GM12878 (cell line): ENCODE data around the gene PRSS50. TPM values are rescaled to one million over a fixed set of nuclear protein-coding genes. Genes with fewer than 3 reads are reported as not detected.

ENCODE experiments used
- ATAC-seq: fragments of 200-7000 bp; cut with Tn5 transposase; 3 replicates; pipeline ENCODE4 v1.9.1; 2020; ENCODE audit warnings: mild to moderate bottlenecking, moderate library complexity
- BruUV-seq: library from RNA; stranded (reverse); fragments of 400-500 nt; replicated peaks from 2 replicates; lab custom pipeline; 2021; lab: Mats Ljungman, UMichigan
- CTCF ChIA-PET: fragments of 300-600 bp; sonication (Branson Sonifier 250); formaldehyde crosslinking; extraction: SDS; loops from one replicate; lab custom pipeline; 2021; ENCODE audit warnings: inconsistent platforms; lab: Yijun Ruan, JAX
- POLR2A ChIA-PET: fragments of 350-600 bp; formaldehyde crosslinking; extraction: SDS; loops from one replicate; lab custom pipeline; 2021; ENCODE audit warnings: inconsistent platforms; lab: Charles Lee
- RAD21 ChIA-PET: fragments of 300-600 bp; sonication (Branson Sonifier 250); formaldehyde crosslinking; loops from one replicate; lab custom pipeline; 2023; ENCODE audit warnings: antibody characterized with exemption; ENCODE audit not compliant: unreplicated experiment; lab: Charles Lee
- SMC1A ChIA-PET: fragments of 300-600 bp; sonication (Branson Sonifier 250); formaldehyde crosslinking; loops from one replicate; lab custom pipeline; 2023; ENCODE audit not compliant: unreplicated experiment, uncharacterized antibody; lab: Charles Lee
- DNase-seq: peaks from one replicate; pipeline ENCODE4 v3.0.0-alpha.2; 2011; ENCODE audit warnings: low read depth, low spot score
- FAIRE-seq: peaks from 3 replicates; lab custom pipeline; 2011; peaks lifted over from hg19 to GRCh38; lab: Jason Lieb, UNC
- H2AFZ ChIP-seq: 2 replicates; pipeline ENCODE4 v1.6.0; 2011; ENCODE audit warnings: low read depth, low read length, control low read depth; ENCODE audit not compliant: control insufficient read depth
- H3K27ac ChIP-seq: 2 replicates; pipeline ENCODE4 v1.5.1; 2011; ENCODE audit warnings: control low read depth; ENCODE audit not compliant: control insufficient read depth, insufficient read depth
- H3K27me3 ChIP-seq, 2 experiments: replicated peaks in 1 of 2; 2 replicates each; pipeline versions ENCODE4 v1.6.0 to v1.6.1; 2011; ENCODE audit warnings: low read length in 1 of 2; ENCODE audit not compliant: control insufficient read depth in 2 of 2, insufficient read depth in 2 of 2
- H3K36me3 ChIP-seq, 2 experiments: 2 replicates each; pipeline ENCODE4 v1.5.1; 2011; ENCODE audit warnings: low read length in 1 of 2; ENCODE audit not compliant: control insufficient read depth in 2 of 2, insufficient read depth in 2 of 2
- H3K4me1 ChIP-seq: 2 replicates; pipeline ENCODE4 v1.6.1; 2011; ENCODE audit warnings: mild to moderate bottlenecking, low read length, moderate library complexity, mixed read lengths; ENCODE audit not compliant: control insufficient read depth, insufficient read depth
- H3K4me2 ChIP-seq: 2 replicates; pipeline ENCODE4 v1.6.0; 2011; ENCODE audit warnings: control low read depth; ENCODE audit not compliant: control insufficient read depth, insufficient read depth
- H3K4me3 ChIP-seq: fragments of 200-600 bp; sonication (generic); 2 replicates; pipeline ENCODE4 v1.5.1; 2016
- H3K79me2 ChIP-seq: 2 replicates; pipeline ENCODE4 v1.6.0; 2011; ENCODE audit warnings: low read length; ENCODE audit not compliant: control insufficient read depth, insufficient read depth
- H3K9ac ChIP-seq: 2 replicates; pipeline ENCODE4 v1.8.0; 2011; ENCODE audit warnings: low read length, control low read depth, mixed read lengths; ENCODE audit not compliant: control insufficient read depth, insufficient read depth
- H3K9me3 ChIP-seq: replicated peaks from 3 replicates; pipeline ENCODE4 v1.5.1; 2011; ENCODE audit warnings: mild to moderate bottlenecking, low read length; ENCODE audit not compliant: control insufficient read depth, insufficient read depth
- H4K20me1 ChIP-seq: 2 replicates; pipeline ENCODE4 v1.6.0; 2011; ENCODE audit not compliant: control insufficient read depth, insufficient read depth
- ATF7 ChIP-seq: fragments of 450-650 bp; IDR thresholded peaks from 2 replicates; pipeline ENCODE4 v1.6.1; 2016; ENCODE audit warnings: low read depth, mild to moderate bottlenecking
- BACH1 ChIP-seq: fragments of 450-650 bp; IDR thresholded peaks from 2 replicates; pipeline ENCODE4 v1.6.1; 2017; ENCODE audit warnings: mild to moderate bottlenecking, borderline replicate concordance
- BCL3 ChIP-seq: IDR thresholded peaks from 2 replicates; pipeline ENCODE4 v1.6.1; 2011; ENCODE audit warnings: borderline replicate concordance, low read depth, mild to moderate bottlenecking, moderate library complexity, low read length; ENCODE audit not compliant: insufficient read depth, poor library complexity, severe bottlenecking
- CREM ChIP-seq: IDR thresholded peaks from 2 replicates; pipeline ENCODE4 v1.6.1; 2014; ENCODE audit warnings: antibody characterized with exemption, low read depth
- CTCF ChIP-seq, 3 experiments: IDR thresholded peaks in 2 of 3; conservative IDR thresholded peaks in 1 of 3; 2 replicates each; pipeline ENCODE4 v1.5.1; 2011; ENCODE audit warnings: low read depth in 3 of 3, low read length in 3 of 3, mild to moderate bottlenecking in 3 of 3, control low read depth in 2 of 3, moderate library complexity in 2 of 3, inconsistent platforms in 1 of 3, mixed read lengths in 1 of 3; ENCODE audit not compliant: control insufficient read depth in 2 of 3, insufficient read depth in 1 of 3; ENCODE audit errors: extremely low read depth in 1 of 3
- FOS ChIP-seq: IDR thresholded peaks from 3 replicates; pipeline ENCODE4 v1.6.1; 2011; ENCODE audit warnings: borderline replicate concordance; ENCODE audit not compliant: insufficient read length; ENCODE audit errors: extremely low read depth
- HDAC2 ChIP-seq: fragments of 200-600 bp; sonication (generic); IDR thresholded peaks from 2 replicates; pipeline ENCODE4 v1.6.1; 2017
- MYB ChIP-seq: fragments of 150-350 bp; IDR thresholded peaks from 2 replicates; pipeline ENCODE4 v1.6.1; 2014; ENCODE audit warnings: mild to moderate bottlenecking, low read depth, low read length, borderline replicate concordance
- PAX8 ChIP-seq: fragments of 450-650 bp; IDR thresholded peaks from 2 replicates; pipeline ENCODE4 v1.6.1; 2017; ENCODE audit warnings: mild to moderate bottlenecking, moderate library complexity
- PML ChIP-seq: IDR thresholded peaks from 2 replicates; pipeline ENCODE4 v1.6.1; 2012; ENCODE audit warnings: low read length, inconsistent platforms
- POLR2A ChIP-seq: IDR thresholded peaks from 2 replicates; pipeline ENCODE4 v1.6.1; 2011; ENCODE audit warnings: low read depth, mild to moderate bottlenecking, low read length
- RAD51 ChIP-seq: fragments of 450-650 bp; IDR thresholded peaks from 2 replicates; pipeline ENCODE4 v1.6.1; 2016; ENCODE audit warnings: moderate library complexity, mild to moderate bottlenecking, inconsistent platforms
- SMC3 ChIP-seq: IDR thresholded peaks from 2 replicates; pipeline ENCODE4 v1.6.1; 2011; ENCODE audit warnings: low read length, improper control_type of control experiment, borderline replicate concordance
- SP1 ChIP-seq: IDR thresholded peaks from one replicate; pipeline ENCODE4 v1.6.1; 2011; ENCODE audit warnings: low read depth, low read length
- SRF ChIP-seq, 2 experiments: IDR thresholded peaks; 2 replicates each; pipeline ENCODE4 v1.6.1; 2011; ENCODE audit warnings: low read depth in 2 of 2, low read length in 2 of 2, mild to moderate bottlenecking in 1 of 2, moderate library complexity in 1 of 2
- TBL1XR1 ChIP-seq: IDR thresholded peaks from 2 replicates; pipeline ENCODE4 v1.6.1; 2012; ENCODE audit warnings: low read depth, low read length, improper control_type of control experiment
- TCF7 ChIP-seq: IDR thresholded peaks from 2 replicates; pipeline ENCODE4 v1.6.1; 2014; ENCODE audit warnings: antibody characterized with exemption, borderline replicate concordance
- USF2 ChIP-seq: IDR thresholded peaks from 2 replicates; pipeline ENCODE4 v1.6.1; 2011; ENCODE audit warnings: low read depth, low read length, improper control_type of control experiment, borderline replicate concordance
- ZNF274 ChIP-seq: IDR thresholded peaks from one replicate; pipeline ENCODE4 v1.8.0; 2011; ENCODE audit not compliant: insufficient read length, insufficient read depth
- WGBS: methylation state at CpG from one replicate; pipeline ENCODE4 v1.1.6; 2016; ENCODE audit warnings: low lambda C conversion rate; ENCODE audit not compliant: insufficient replicate concordance, insufficient coverage; ENCODE audit errors: missing lambda C conversion rate; 5-methylcytosine and 5-hydroxymethylcytosine counted together
- in situ Hi-C: fragments of 300-500 bp; cut with MboI; formaldehyde crosslinking; loops from 9 replicates; pipeline ENCODE4 v1.14.3; 2018; ENCODE audit warnings: mixed read lengths
- intact Hi-C: fragments of 100-400 bp; cut with micrococcal nuclease; formaldehyde crosslinking; loops from one replicate; pipeline ENCODE4 v1.14.2; 2022; ENCODE audit not compliant: unreplicated experiment
- polyA plus RNA-seq, 11 experiments: library from polyadenylated mRNA; depleted of rRNA in 4 of 11; unstranded in 6 of 11; stranded (reverse) in 5 of 11; fragments of >200 nt; fragmentation: Nextera tagmentation in 4 of 11; fragmentation: Illumina TruSeq in 1 of 11; extraction: Ambion mirVana in 4 of 11; extraction: Trizol in 1 of 11; gene quantifications; 1 replicate in 1 of 11; 2 replicates in 10 of 11; pipeline versions ENCODE4 v1.2.1 to v1.2.3, GENCODE V29; 2011 to 2016; ENCODE audit warnings: inconsistent platforms in 2 of 11, missing spikeins in 2 of 11, low read depth in 1 of 11
- total RNA-seq, 4 experiments: library from RNA; depleted of rRNA in 3 of 4; stranded (reverse); fragments of >200 nt in 3 of 4; fragmentation: Illumina TruSeq in 1 of 4; extraction: Trizol in 1 of 4; gene quantifications; 2 replicates each; pipeline versions ENCODE4 v1.2.1 to v1.2.3, GENCODE V29; 2013 to 2021

The PRSS50 gene
- total and polyA plus RNA-seq, 10 of the 15 experiments (the other 5 are each of a cell fraction or from before 2014, with no cell fraction given): 0.05 TPM; not detected in 9

GRCh38 chr3:46694520-46694919, 23.1 kb downstream of the PRSS50 start:
- no peak overlapping the region for H3K27ac ChIP-seq
- POLR2A ChIA-PET: no interaction called here
- SMC1A ChIA-PET: no interaction called here
- H3K9me3 ChIP-seq: no peaks in the 10 kb centered on the region
- no peak overlapping the region for H3K9ac ChIP-seq
- H3K4me1 ChIP-seq: peaks cover 7% of the 10 kb centered on the region
- CTCF ChIA-PET: no interaction called here
- DNase-seq: no peak
- no peak overlapping the region for H2AFZ ChIP-seq
- no peak overlapping the region for H3K4me3 ChIP-seq
- ATAC-seq: no peak
- WGBS: 84% methylated on average over 3 of the region's 3 CpGs
- H3K4me2 ChIP-seq: no peak overlapping the region
- BruUV-seq: no TSS peak
- H3K36me3 ChIP-seq: no peaks in the 10 kb centered on the region
- H4K20me1 ChIP-seq: no peaks in the 10 kb centered on the region
- FAIRE-seq: no peak
- RAD21 ChIA-PET: no interaction called here
- H3K27me3 ChIP-seq: peaks cover 5 to 8% of the 10 kb centered on the region in 2 experiments
- no peaks in the 10 kb centered on the region for H3K79me2 ChIP-seq
- intact Hi-C loops (no loop called here), in situ Hi-C loops (no loop called here)
- TF ChIP-seq PML (no peak), SP1 (no peak), RAD51 (no peak), POLR2A (no peak), PAX8 (no peak), SMC3 (no peak), CTCF (IDR thresholded peaks at IDR 0.05 in 2 of 3, conservative IDR thresholded peaks at IDR 0.05 in 1 of 3; ENCODE audit: control insufficient read depth in 2 of 3, extremely low read depth in 1 of 3, insufficient read depth in 1 of 3, low read depth in 3 of 3, low read length in 3 of 3) (no peak), MYB (no peak), SRF (IDR thresholded peaks at IDR 0.05; ENCODE audit: low read depth in 2 of 2, low read length in 2 of 2) (no peak), BACH1 (no peak), USF2 (no peak), CREM (no peak), HDAC2 (no peak), ATF7 (no peak), TCF7 (no peak), BCL3 (no peak), TBL1XR1 (no peak), ZNF274 (no peak), FOS (no peak)
